SK-N-SH (cell line): ENCODE measurements around the gene CD3E. TPM values are rescaled to one million over a fixed set of nuclear protein-coding genes. Genes with fewer than 3 reads are reported as not detected.

ENCODE experiments used
- CTCF ChIA-PET: fragments of 300-600, 350-600 bp; formaldehyde crosslinking; extraction: SDS; loops from one replicate; lab custom pipeline; 2021; lab: Yijun Ruan, JAX
- POLR2A ChIA-PET: fragments of 350-600 bp; sonication (Branson Sonifier 250); formaldehyde crosslinking; extraction: SDS; loops from one replicate; lab custom pipeline; 2020; ENCODE audit warnings: antibody characterized with exemption, inconsistent platforms; lab: Yijun Ruan, JAX
- DNase-seq: peaks from one replicate; pipeline ENCODE4 v3.0.0; 2012
- H2AFZ ChIP-seq: fragments of 200-600 bp; sonication (generic); 2 replicates; pipeline ENCODE4 v1.8.1; 2016; ENCODE audit warnings: antibody characterized with exemption, mild to moderate bottlenecking, low read depth
- H3F3A ChIP-seq: fragments of 200-600 bp; sonication (generic); replicated peaks from 2 replicates; pipeline ENCODE3; 2016; ENCODE audit warnings: antibody characterized with exemption, mild to moderate bottlenecking; ENCODE audit not compliant: insufficient read depth
- H3K27ac ChIP-seq, 2 experiments: fragments of 200-500 bp in 1 of 2; fragments of 200-600 bp in 1 of 2; sonication (Bioruptor generic) in 1 of 2; sonication (generic), shearing (Covaris generic) in 1 of 2; 2 replicates each; pipeline versions ENCODE4 v1.5.1 to v1.6.1; 2014 to 2016; ENCODE audit warnings: low read depth in 2 of 2, inconsistent platforms in 1 of 2, low read length in 1 of 2, mild to moderate bottlenecking in 1 of 2, mixed read lengths in 1 of 2
- H3K27me3 ChIP-seq: fragments of 200-600 bp; sonication (generic), shearing (Covaris generic); 2 replicates; pipeline ENCODE4 v1.6.1; 2016; ENCODE audit warnings: mixed run types; ENCODE audit not compliant: insufficient read depth
- H3K36me3 ChIP-seq, 2 experiments: fragments of 200-500 bp in 1 of 2; fragments of 200-600 bp in 1 of 2; sonication (Bioruptor generic) in 1 of 2; sonication (generic) in 1 of 2; replicated peaks in 1 of 2; 2 replicates each; pipeline versions ENCODE3 to v1.5.1; 2014 to 2016; ENCODE audit warnings: low read length in 1 of 2, mild to moderate bottlenecking in 1 of 2; ENCODE audit not compliant: insufficient read depth in 2 of 2, control insufficient read depth in 1 of 2
- H3K4me1 ChIP-seq, 2 experiments: fragments of 200-500 bp in 1 of 2; fragments of 200-600 bp in 1 of 2; sonication (Bioruptor generic) in 1 of 2; sonication (generic), shearing (Covaris generic) in 1 of 2; 2 replicates each; pipeline versions ENCODE4 v1.5.1 to v1.6.1; 2014 to 2016; ENCODE audit warnings: low read depth in 1 of 2, low read length in 1 of 2, mixed run types in 1 of 2; ENCODE audit not compliant: insufficient read depth in 2 of 2, control insufficient read depth in 1 of 2
- H3K4me2 ChIP-seq: fragments of 200-600 bp; sonication (generic), shearing (Covaris generic); 2 replicates; pipeline ENCODE4 v1.6.1; 2017; ENCODE audit warnings: mixed run types
- H3K4me3 ChIP-seq, 2 experiments: fragments of 200-500 bp in 1 of 2; fragments of 200-600 bp in 1 of 2; sonication (Bioruptor generic) in 1 of 2; sonication (generic), shearing (Covaris generic) in 1 of 2; 2 replicates each; pipeline versions ENCODE4 v1.5.1 to v1.8.1; 2014 to 2016; ENCODE audit warnings: low read depth in 2 of 2, inconsistent platforms in 1 of 2, low read length in 1 of 2, mild to moderate bottlenecking in 1 of 2, mixed read lengths in 1 of 2, moderate library complexity in 1 of 2
- H3K79me2 ChIP-seq: fragments of 200-600 bp; sonication (generic); 2 replicates; pipeline ENCODE4 v1.8.1; 2017; ENCODE audit warnings: mild to moderate bottlenecking; ENCODE audit not compliant: insufficient read depth
- H3K9ac ChIP-seq: fragments of 200-600 bp; sonication (generic); 2 replicates; pipeline ENCODE4 v1.6.1; 2017; ENCODE audit warnings: mixed run types
- H3K9me2 ChIP-seq: fragments of 200-600 bp; sonication (generic); 2 replicates; pipeline ENCODE4 v1.6.1; 2017; ENCODE audit warnings: mixed run types
- H3K9me3 ChIP-seq: fragments of 200-600 bp; sonication (generic); 2 replicates; pipeline ENCODE4 v1.6.1; 2017; ENCODE audit warnings: mixed run types, mild to moderate bottlenecking, moderate library complexity
- H4K20me1 ChIP-seq: fragments of 200-600 bp; sonication (generic); 2 replicates; pipeline ENCODE4 v1.6.1; 2017; ENCODE audit warnings: mild to moderate bottlenecking, mixed run types; ENCODE audit not compliant: insufficient read depth
- EZH2phosphoT487 ChIP-seq: fragments of 200-600 bp; sonication (generic); IDR thresholded peaks from 2 replicates; pipeline ENCODE4 v1.6.1; 2017; ENCODE audit warnings: low read depth, mixed run types, mild to moderate bottlenecking, antibody characterized with exemption, moderate library complexity, borderline replicate concordance
- FOXJ3 ChIP-seq: sonication (generic); formaldehyde crosslinking; IDR thresholded peaks from 2 replicates; pipeline ENCODE4 v1.5.1; 2020; ENCODE audit warnings: mild to moderate bottlenecking, missing genetic modification reagents
- GABPA ChIP-seq: IDR thresholded peaks from 2 replicates; pipeline ENCODE4 v1.4.0; 2012; ENCODE audit warnings: low read depth, mild to moderate bottlenecking
- MXI1 ChIP-seq: IDR thresholded peaks from 2 replicates; pipeline ENCODE4 v1.6.1; 2012; ENCODE audit warnings: mild to moderate bottlenecking, low read depth, low read length, improper control_type of control experiment
- NFIC ChIP-seq: IDR thresholded peaks from 2 replicates; pipeline ENCODE4 v1.4.0; 2012; ENCODE audit warnings: borderline replicate concordance
- NRF1 ChIP-seq: IDR thresholded peaks from 2 replicates; pipeline ENCODE4 v1.6.1; 2012; ENCODE audit warnings: low read depth, mild to moderate bottlenecking, low read length
- POLR2AphosphoS5 ChIP-seq: IDR thresholded peaks from 2 replicates; pipeline ENCODE4 v1.6.1; 2012; ENCODE audit warnings: low read depth, low read length
- RAD21 ChIP-seq: IDR thresholded peaks from 2 replicates; pipeline ENCODE4 v1.6.1; 2012; ENCODE audit warnings: mild to moderate bottlenecking, low read length
- RCOR1 ChIP-seq: fragments of 150-350 bp; IDR thresholded peaks from 2 replicates; pipeline ENCODE4 v1.6.1; 2017; ENCODE audit warnings: antibody characterized with exemption, low read length
- SIN3A ChIP-seq: IDR thresholded peaks from 2 replicates; pipeline ENCODE4 v1.6.1; 2012; ENCODE audit warnings: low read depth, mild to moderate bottlenecking, low read length, moderate library complexity, borderline replicate concordance
- TEAD4 ChIP-seq: IDR thresholded peaks from 2 replicates; pipeline ENCODE4 v1.4.0; 2012; ENCODE audit warnings: mild to moderate bottlenecking, borderline replicate concordance; ENCODE audit not compliant: insufficient read depth
- USF2 ChIP-seq: fragments of 150-350 bp; IDR thresholded peaks from 2 replicates; pipeline ENCODE4 v1.6.1; 2017; ENCODE audit warnings: antibody characterized with exemption, low read length, low read depth, borderline replicate concordance
- WGBS: methylation state at CpG from one replicate; pipeline ENCODE4 v1.1.6; 2017; ENCODE audit warnings: low lambda C conversion rate; 5-methylcytosine and 5-hydroxymethylcytosine counted together
- polyA plus RNA-seq, 3 experiments: library from polyadenylated mRNA; depleted of rRNA; stranded (reverse); fragments of >200 nt; gene quantifications; 2 replicates each; pipeline ENCODE4 v1.2.3, GENCODE V29; 2012
- TF ChIP-seq, protein P1 (sequence below): IDR thresholded peaks from 2 replicates; pipeline ENCODE4 v1.4.0; 2012; ENCODE audit warnings: low read depth
- TF ChIP-seq, protein P2 (sequence below): IDR thresholded peaks from 2 replicates; pipeline ENCODE4; 2012
- TF ChIP-seq, protein P3 (sequence below): IDR thresholded peaks from 2 replicates; pipeline ENCODE4 v1.4.0; 2012; ENCODE audit warnings: low read depth, borderline replicate concordance

Gene CD3E
- polyA plus RNA-seq, 1 of the 3 experiments (the other 2 are of a cell fraction), result not detected

- ChIA-PET CTCF (interaction anchor here (1.1 to 1.5 kb wide), 2 partner anchors 41 to 85 kb away, joined by 3 to 4 read pairs; no protein-coding TSS in a partner anchor), POLR2A (no interaction called here)
- TF ChIP-seq, protein P1, sequence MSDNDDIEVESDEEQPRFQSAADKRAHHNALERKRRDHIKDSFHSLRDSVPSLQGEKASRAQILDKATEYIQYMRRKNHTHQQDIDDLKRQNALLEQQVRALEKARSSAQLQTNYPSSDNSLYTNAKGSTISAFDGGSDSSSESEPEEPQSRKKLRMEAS, result no peak
- Histone ChIP-seq H3K9ac (no peak overlapping the region), H3K4me3 (no peak overlapping the region), H3K27ac (no peak overlapping the region), H3K79me2 (no peaks in the 10 kb centered on the region), H3K4me2 (no peak overlapping the region), H4K20me1 (no peaks in the 10 kb centered on the region), H3K36me3 (no peaks in the 10 kb centered on the region), H3K9me2 (0 out of 2 replicates have a peak, but pooled peaks cover 2% of the 10 kb centered on the region), H3F3A (no peaks in the 10 kb centered on the region), H3K27me3 (peaks cover 4% of the 10 kb centered on the region; the same call in 1 of the 2 replicates), H2AFZ (no peak overlapping the region), H3K4me1 (no peaks in the 10 kb centered on the region), H3K9me3 (no peaks in the 10 kb centered on the region)
- no peak for DNase-seq
- 9% methylated on average over 5 of the region's 5 CpGs for WGBS
These were observed 21.4 kb upstream of the CD3E start for GRCh38 chr11:118283037-118283636.

DNA sequence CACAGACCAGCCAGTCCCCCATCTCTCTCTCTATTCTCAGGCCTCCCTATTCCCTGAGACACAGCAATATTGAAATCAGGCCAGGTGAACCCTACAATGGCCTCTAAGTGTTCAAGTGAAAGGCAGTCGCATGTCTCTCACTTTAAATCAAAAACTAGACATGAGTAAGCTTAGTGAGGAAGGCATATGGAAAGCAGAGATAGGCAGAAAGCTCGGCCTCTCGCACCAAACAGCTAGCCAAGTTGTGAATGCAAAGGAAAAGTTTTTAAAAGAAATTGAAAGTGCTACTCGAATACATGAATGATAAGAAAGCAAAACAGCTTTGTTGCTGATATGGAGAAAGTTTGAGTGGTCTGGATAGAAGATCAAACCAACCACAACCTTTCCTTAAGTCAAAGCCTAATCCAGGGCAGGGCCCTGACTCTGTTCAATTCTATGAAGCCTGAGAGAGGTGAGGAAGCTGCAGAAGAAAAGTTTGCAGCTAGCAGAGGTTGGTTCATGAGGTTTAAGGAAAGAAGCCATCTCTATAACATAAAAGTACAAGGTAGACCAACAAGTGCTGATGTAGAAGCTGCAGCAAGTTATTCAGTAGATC, 20.7 kb upstream of the CD3E start:
- ChIA-PET CTCF (interaction anchor here (0.9 to 1.5 kb wide), 2 partner anchors 86 to 327 kb away, joined by 3 to 4 read pairs; no protein-coding TSS in a partner anchor), POLR2A (no interaction called here)
- Histone ChIP-seq H2AFZ (no peak overlapping the region), H4K20me1 (no peaks in the 10 kb centered on the region), H3K9me2 (0 out of 2 replicates have a peak, but pooled peaks cover 2% of the 10 kb centered on the region), H3F3A (no peaks in the 10 kb centered on the region), H3K9me3 (no peaks in the 10 kb centered on the region), H3K4me3 (no peak overlapping the region), H3K9ac (no peak overlapping the region), H3K4me2 (no peak overlapping the region), H3K79me2 (no peaks in the 10 kb centered on the region), H3K27ac (no peak overlapping the region), H3K4me1 (no peaks in the 10 kb centered on the region), H3K27me3 (peaks cover 4% of the 10 kb centered on the region; the same call in 1 of the 2 replicates), H3K36me3 (no peaks in the 10 kb centered on the region)
- no peak for TF ChIP-seq NFIC
- no peak for TF ChIP-seq MXI1
- no peak for TF ChIP-seq NRF1
- TF ChIP-seq SIN3A, result no peak
- no peak for TF ChIP-seq USF2
- no peak for TF ChIP-seq FOXJ3 (CRISPR knock-in tag)
- TF ChIP-seq TEAD4, result no peak
- TF ChIP-seq POLR2AphosphoS5, result no peak
- TF ChIP-seq, protein P2, sequence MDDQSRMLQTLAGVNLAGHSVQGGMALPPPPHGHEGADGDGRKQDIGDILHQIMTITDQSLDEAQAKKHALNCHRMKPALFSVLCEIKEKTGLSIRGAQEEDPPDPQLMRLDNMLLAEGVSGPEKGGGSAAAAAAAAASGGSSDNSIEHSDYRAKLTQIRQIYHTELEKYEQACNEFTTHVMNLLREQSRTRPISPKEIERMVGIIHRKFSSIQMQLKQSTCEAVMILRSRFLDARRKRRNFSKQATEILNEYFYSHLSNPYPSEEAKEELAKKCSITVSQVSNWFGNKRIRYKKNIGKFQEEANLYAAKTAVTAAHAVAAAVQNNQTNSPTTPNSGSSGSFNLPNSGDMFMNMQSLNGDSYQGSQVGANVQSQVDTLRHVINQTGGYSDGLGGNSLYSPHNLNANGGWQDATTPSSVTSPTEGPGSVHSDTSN, result no peak
- TF ChIP-seq RAD21, result no peak
- no peak for TF ChIP-seq GABPA
- TF ChIP-seq, protein P1, result no peak
- no peak for TF ChIP-seq RCOR1
- TF ChIP-seq, protein P3, sequence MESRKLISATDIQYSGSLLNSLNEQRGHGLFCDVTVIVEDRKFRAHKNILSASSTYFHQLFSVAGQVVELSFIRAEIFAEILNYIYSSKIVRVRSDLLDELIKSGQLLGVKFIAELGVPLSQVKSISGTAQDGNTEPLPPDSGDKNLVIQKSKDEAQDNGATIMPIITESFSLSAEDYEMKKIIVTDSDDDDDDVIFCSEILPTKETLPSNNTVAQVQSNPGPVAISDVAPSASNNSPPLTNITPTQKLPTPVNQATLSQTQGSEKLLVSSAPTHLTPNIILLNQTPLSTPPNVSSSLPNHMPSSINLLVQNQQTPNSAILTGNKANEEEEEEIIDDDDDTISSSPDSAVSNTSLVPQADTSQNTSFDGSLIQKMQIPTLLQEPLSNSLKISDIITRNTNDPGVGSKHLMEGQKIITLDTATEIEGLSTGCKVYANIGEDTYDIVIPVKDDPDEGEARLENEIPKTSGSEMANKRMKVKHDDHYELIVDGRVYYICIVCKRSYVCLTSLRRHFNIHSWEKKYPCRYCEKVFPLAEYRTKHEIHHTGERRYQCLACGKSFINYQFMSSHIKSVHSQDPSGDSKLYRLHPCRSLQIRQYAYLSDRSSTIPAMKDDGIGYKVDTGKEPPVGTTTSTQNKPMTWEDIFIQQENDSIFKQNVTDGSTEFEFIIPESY, result no peak
- TF ChIP-seq EZH2phosphoT487, result no peak
- WGBS, result 10% methylated on average over 4 of the region's 4 CpGs
- no peak for DNase-seq
